DMS153 treated with DMSO at 0.1 percent for 48 hours (cell line): ENCODE measurements around the gene IRF7.
"Not testable (repeated sequence)": the region's sequence is repeated elsewhere in the genome, so short reads cannot be mapped to it uniquely, and the experiment has no call there.

Experiments
- DNase-seq: peaks from one replicate; lab custom pipeline; 2025; ENCODE audit not compliant: unreplicated experiment; lab: John Stamatoyannopoulos, UW

IRF7 gene

DNA sequence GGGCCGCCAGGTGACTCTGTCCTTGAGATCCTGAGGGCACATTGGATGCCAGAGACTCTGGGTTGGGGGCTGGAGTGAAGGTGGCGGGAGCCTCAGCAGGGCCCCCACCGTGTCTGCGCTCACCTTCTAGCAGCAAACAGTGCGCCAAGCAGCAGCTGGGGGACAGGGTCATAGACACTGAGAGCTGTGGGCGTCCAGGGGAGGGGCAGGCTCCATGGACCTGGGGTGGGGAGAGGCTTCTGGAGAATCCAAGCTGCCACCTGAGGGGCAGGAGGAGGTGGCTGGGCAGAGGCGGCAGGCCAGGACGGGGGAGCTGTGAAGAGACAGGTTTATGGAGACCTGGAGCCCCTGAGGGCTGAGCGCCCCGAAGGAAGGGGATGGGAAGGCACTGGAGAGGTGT lies 31.5 kb downstream of the IRF7 start:
- no peak for DNase-seq

DNA sequence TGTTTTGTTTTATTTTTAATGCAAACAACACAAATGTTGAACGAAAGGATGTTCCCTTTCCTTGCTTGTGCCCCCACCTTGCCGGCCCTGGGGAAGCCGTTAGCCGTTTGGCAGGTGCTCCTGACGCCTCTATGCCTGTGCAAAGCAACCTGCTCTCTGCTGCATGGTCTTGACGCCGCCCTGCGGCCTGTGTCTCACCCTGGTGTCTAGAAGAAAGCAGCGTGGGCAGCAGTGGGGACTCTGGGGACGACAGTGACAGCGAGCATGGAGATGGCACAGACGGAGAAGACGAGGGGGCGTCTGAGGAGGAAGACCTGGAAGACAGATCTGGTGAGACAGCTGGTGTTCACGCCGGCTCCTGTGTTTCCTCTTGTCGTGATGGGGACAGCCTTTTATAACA lies 34.0 kb downstream of the IRF7 start:
- DNase-seq: no peak

DNA sequence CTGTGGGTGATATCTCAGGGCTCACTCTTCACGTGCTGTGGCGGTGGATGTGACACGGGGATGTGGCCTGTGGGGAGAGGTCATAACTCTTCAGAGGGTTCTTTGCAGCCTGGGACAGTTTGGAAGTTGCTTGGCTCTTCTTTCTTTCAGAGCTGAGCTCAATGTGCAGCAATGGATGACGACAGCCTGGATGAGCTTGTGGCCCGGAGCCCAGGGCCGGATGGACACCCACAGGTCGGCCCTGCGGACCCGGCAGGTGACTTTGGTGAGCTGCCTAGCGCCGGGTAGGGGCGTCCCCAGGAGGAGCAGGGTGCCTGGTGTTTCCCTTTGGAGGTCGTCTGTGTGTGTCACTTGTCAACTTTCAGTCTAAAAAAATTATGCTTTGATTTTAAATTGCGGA lies 34.4 kb downstream of the IRF7 start:
- no peak for DNase-seq

DNA sequence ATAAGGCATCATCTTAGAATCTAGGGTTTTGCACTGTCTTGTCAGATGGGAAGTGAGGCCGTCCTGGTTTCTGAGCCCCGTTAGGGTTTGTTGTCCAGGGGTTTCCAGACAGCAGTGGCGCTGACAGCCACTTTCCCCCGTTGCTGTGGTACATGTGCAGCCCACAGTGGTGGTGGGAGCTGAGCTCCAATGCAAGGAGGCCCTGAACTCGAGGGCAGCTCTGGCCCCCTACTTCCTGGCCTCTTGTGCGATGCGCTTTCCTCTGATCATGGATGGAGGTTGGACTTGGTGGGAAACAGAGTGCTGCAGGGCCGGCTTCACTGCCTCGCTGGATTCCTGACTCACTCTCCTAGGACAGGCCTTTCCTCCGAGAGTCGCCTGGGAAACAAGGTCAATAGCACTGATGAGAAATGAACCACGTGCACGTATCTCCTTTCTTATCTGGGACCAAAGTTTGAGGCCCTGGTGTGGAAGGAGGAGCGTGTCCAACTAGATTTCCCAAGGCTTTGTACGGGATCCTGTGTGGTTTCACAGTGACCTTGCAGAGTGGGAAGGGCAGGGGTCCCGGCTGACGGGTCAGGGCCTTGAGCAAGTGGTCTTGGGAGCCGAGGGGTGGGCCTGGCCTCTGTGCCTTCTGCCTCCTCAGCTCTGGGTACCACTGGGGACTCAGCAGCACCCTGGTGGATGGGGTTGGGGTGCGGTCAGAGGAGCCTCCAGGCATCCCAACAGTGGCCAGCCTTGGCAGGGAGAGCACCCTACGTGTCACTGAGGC lies 35.7 kb downstream of the IRF7 start:
- DNase-seq: no peak

DNA sequence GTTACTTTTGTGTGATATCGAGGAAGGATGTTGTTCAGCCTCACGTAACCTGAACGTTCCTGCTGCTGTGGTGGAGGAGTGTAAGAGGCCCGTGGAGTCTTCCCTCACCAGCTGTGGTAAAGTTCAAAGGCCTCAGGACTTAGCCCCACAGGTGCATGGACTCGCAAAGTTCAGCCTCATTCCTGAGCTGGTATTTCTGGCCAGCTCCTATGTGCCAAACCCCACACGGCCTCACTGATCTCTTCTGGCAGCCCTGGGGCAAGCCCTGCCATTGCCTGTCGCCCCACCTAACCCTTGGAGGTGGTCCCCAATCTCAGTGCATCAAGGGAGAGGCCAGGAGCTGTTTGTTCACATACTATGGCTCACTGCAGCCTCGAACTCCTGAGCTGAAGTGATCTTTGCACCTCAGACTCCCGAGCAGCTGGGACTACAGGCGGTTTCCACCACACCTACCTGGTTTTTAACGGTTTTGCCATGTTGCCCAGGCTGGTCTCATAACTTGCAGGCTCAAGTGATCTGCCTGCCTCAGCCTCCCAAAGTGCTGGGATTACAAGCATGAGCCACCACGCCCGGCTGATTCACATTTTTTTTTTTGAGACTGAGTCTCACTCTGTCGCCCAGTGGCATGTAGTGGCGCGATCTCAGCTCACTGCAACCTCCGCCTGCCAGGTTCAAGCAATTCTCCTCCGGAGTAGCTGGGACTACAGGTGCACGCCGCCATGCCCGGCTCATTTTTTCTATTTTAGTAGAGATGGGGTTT lies 37.3 kb downstream of the IRF7 start:
- no peak for DNase-seq

DNA sequence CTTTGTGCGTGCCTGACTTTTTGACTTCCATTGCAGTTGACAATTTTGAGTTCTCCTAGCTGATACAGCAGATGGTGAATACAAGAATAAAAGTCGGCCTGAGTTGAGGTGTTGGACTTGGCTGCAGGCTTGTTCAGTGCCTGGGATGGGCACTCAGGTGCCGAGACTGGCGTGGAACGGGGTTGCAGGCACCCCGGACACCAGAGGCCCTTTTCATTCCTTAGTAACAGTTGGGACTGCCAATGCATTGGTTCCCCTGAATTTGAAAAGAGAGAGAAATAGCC lies 38.2 kb downstream of the IRF7 start:
- no peak for DNase-seq

DNA sequence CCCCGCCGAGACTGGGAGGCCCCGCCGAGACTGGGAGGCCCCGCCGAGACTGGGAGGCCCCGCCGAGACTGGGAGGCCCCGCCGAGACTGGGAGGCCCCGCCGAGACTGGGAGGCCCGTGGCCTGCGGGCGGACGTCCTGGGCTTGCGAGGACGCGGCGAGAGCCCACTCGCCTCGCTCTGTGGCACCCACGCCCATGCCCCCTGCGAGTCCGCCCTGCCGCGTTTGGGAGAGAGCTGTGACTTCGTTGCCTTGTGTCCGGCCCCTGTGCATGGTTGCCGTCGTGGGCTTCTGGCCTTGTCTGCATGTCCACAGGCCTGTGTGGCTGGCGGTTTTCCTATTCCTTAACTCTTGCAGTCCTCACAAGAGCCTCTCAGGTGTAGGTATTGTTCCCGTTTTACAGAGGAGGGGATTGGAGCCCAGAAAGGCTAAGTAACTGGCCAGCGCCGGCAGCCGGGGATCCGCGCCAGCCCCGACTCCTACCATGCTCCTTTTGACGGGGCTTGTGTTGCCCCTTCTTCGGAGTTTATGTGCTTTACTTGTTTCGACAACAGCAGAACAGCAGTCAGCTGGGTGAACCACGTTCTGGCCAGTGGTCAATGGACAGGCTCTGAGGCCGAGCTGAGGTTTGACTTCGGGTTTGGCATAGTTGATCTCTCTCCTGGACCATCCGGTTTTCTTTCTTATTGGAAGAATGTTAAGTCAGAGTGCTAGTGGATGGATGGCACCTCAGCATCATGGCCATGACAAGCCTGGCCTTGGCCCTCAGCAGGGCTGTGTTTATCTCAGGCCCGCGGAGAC lies 38.7 kb downstream of the IRF7 start:
- DNase-seq: no peak

DNA sequence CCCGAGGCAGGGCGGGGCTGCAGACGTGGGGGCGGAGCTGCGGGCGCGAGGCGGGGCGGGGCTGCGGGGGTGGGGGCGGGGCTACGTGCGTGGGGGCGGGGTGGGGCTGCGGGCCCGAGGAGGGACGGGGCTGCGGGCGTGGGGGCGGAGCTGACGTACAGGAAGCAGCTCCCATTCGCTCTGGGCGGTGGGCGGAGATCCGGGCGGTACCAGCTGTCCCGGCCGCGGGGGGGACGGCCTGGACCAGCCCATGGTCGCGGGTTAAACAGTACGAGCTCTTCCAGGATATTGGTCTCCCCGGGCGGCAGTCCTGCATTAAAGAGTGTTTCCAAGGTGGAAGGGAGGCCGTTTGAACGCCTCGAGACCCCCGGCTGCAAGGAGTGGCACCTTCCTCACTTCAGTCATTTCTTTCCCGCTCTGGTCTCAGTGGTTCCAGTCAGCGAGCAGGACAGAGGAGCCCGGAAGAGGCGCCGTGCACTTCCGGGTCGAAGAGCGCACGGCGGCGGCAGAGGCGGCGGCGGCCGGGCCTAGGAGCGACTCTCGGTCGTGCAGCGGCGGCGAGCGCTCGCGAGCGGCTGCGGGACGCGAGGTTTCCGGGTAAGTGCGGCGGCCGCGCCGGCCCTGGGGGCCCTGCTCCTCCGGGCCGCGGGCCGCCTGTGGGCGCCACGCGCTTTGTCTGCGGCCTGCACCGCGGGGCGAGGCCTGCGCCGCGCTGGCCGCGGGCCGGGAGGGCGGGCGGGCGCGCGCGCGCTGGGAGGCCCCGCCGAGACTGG lies 39.6 kb downstream of the IRF7 start, which contains the start of gene PHRF1:
PHRF1 (plus strand) TSS at position 475 of the 773 bp plus-strand sequence. CDS start 5,043 bp downstream, outside the sequence.
- DNase-seq: peak; percentile 95

DNA sequence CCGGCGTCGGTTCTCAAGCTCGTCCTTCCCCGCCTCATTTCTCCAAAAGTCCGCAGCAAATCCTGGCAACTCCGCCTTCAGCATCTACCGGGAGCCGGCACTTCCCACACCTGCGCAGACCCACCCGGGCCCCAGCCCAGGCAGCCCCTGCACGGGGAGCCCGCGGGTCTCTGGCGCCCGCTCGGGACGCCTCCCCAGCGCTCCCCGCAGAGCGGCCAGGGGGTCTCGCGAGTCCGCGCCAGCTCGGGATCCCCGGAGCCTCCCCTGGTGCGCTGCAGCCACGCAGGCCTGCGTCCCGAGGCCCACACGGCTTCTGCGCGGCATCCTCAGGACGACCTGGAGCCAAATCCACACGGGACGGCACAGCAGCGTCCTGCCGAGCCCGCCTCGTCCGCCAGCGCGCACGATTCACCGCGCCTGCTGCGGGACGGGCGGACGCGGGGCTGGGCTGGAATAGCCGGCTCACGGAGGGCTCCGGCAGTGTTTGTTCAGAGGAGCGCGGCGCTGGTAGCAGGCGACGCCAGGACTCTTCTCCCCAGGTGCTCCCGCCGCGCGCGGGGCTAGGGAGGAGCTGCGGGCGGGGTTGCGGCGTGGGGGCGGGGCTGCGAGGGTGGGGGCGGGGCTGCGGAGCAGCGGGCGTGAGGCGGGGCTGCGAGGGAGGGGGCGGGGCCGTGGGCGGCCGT lies 40.3 kb downstream of the IRF7 start:
- DNase-seq: peak; percentile 74

DNA sequence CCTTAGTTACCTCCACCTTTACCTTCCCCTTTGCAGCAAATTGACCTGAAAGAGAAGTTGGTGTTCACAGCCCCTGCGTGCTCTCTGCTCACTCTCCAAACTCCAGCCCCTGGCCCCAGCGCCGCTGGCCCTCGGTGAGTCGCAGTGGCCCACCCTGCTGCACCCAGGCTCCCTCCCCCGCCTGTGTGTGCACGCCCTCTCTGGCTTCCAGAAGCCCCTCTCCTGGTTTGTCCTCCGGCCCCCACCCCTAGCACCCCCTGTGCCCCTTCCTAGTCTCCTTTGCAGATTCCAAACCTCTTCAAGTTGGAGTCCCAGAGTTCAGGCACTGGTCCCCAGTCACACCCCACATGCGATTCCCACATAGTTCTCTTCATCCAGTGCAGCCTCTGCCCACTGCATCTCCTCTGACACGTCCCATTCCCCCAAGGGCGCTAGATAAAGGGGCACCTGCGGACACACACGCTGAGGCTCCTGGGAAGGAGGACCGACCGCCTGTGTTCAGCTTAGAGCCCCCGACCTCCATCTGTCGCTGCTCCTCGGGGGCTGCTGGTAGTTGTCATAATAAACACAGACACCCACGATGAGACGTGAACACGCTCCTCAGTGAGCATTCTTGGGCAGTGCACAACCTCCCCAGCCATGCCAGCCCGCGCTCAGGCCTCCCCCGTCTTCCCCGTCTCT lies 41.0 kb downstream of the IRF7 start:
- no peak for DNase-seq

DNA sequence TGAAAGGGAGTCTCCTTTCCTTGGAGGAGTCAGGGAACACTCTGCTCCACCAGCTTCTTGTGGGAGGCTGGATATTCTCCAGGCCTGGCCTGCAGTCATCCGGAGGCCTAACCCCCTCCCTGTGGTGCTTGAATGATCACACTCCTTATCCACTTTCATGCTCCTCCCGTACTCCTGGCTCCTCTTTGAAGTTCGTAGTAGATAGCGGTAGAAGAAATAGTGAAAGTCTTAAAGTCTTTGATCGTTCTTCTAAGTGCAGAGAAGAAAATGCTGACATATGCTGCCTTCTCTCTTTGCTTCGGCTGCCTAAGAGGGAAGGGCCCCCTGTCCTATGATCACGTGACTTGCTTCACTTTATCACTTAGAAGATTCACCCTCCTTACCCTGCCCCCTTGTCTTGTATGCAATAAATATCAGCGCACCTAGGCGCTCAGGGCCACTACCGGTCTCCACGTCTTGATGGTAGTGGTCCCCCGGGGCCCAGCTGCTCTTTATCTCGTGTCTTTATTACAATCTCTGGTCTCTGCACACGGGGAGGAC lies 41.6 kb downstream of the IRF7 start:
- not testable (repeated sequence) for DNase-seq

DNA sequence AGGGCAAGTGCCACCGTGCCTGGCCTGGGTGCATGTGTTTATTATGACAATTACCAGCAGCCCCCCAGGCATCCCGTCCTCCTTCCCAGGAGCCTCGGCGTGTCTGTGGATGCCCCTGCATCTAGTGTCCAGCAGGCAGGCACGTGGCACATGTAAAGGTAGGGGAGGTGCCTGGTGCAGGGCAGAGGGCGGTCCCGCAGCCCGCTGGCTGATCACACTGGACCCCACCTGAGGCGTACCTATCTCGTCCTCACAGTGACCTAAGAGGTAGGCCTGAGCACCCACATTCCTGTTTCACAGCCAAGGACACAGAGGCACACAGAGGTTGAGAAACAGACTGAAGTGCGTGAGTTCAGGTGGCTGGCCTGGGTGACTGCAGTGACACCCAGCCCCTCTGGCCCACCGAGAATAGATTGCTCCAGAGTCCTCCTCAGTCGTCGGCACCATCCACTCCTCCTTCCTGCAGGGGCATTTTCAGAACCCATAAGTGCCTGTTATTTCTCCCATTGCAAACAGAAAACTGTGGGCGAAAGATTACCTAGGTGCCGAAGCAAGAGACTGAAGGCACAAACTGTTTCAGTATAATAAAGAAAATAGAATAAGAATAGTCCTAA lies 42.5 kb downstream of the IRF7 start:
- DNase-seq: no peak

DNA sequence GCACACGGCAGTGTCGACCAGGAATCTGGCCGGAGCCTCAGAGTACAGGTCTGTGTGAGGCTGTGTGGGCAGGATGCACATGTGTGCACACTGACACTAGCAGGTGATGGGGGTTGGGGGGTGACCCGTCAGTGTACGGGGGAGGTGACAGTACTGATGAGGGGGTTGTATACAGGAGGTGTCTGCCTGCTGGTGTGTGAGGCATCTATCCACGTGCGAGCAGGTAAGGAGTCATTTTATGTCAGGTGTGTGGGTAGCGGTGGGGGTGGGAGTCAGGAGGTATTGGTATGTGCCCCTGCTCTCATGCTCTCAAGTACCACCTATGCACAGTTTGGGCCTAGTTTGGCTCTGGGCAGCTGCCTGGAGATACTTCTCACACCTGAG lies 44.0 kb downstream of the IRF7 start:
- no peak for DNase-seq

DNA sequence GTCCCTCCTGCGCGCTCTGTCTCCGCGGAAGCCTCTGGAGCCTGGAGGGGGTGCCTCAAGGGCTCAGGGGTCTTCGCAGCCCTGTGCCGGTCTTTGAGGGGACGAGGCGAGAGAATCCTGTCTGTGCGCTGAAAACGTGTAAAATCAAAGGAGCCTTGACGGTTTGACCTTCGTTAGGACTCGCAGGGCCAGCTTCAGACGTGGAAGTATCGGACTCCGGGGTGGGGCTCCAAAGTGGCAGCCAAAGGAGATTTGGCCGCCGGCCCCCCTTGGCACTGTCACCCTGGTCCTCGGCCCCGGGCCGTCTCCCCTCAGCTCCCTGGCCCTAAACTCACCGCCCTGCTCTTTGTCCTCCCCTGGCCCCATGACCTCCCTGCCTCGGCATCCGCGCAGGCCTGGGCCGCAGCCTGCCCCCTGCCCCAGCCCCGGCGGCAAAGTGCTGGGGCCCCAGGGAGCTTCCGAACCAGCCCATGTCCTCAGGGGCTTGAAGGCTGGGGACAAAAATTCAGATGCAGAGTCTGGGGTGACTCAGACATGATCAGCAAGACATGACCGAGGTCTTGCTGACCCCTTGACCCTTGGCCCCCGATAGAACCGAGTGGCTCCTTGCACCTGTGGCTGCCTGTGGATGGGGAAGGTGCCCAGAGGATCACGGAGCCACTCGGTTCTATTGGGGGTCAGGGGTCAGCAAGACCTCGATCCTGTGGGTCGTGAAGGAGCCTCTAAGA lies 46.4 kb downstream of the IRF7 start:
- no peak for DNase-seq

DNA sequence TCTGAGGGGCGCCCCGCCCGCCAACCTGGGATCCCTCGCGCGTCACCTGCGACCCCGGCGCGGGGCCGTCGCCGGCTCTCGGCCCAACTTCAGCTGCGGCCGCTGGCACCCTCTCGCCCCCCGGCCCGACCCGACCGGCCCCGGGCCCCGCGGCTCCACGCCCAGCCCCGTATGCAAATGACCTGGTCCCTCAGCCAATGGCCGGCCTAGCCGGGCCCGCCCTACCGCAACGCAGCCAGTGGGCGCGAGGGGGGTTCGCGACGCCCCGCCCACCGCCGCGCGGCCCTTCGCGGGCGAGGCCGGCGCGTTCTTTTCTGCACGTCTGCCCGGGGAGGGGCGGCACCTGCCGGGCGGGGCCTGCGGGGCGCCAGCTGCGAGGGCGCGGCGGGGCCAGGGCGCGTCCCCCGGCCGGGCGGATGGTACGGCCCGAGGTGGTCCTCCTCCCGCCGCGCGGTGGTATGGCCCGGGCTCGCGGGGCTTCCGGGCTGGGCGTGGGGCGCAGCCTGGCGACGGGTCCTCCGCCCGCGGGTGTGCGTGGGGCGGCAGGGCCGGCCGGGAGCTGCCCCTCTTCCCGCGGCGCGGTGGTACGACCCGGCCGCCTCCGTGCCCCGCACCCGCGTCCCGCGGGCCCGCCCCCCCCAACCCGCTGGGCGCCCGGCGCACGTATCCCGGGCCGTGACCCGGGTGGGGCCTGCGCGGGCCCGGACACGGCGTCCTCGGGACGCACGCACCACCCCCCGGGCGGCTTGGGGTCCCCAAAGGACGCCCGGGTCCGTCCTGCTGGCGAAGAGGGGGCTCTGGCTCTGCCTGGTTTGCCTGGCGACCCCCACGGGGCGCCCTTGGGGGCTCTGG lies 47.2 kb downstream of the IRF7 start:
- peak; percentile 92 for DNase-seq

DNA sequence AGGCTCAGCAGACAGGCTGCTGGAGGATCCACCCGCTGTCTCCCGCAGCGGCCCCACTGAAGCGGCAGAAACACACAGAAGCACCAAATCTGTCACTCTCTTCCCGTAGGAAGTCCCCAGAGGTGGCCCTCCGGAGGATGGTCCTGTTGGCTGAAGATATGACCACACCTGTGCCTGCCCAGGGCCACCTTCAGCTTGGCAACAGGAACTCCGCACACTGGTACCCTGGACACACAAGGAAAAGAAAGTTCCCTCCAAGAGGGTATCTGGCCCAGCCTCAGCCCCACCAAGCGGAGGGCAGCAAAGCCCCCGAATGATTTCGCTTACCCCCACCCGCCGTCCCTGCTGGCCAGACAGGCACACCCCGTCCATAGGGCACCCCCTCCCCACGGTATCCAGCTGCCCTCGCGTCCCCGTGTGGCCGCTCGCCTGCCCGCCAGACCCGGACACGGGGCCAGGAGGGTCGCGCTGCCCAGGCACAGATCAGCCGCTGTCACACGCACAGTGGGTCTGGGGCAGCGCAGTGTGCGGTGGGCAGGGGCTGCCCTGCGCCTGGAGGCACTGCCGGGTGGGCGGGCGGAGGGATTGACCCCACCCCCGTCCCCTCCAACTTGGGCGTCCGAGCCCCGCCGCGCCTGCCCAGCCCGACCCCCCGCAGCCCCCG lies 48.0 kb downstream of the IRF7 start:
- no peak for DNase-seq

DNA sequence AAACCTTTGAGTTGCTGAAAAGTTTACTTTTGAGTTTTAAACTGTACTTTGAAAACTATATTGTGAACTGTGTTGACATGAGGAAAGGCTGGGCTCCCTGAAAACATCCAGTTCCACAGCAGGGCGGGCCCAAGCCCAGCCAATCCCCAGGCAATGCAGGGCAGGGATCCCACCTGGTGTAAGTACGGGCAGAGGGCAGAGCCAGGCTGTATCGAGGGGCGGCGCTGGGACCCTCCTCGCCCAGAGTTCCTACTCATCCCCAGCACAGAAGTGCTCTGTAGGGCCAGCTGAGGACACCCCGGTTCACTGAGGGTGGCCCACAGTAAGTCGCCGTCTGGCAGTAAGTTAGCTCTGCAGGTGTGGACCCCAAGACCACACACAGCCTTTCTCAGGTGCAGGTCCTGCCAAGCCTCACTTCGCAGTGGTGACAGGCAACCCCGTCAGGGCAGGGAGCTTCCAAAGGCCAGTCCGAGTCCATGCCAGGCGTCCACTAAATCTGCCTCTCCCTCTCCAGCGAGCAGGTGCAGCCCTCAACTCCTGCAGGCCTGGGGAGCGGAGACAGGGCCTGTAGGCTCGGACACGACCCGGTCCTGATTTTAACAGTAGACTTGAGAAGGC lies 48.6 kb downstream of the IRF7 start:
- no peak for DNase-seq
